ENCODE data around the gene CYLD.

GRCh38 chr16:50800074-50800473, 58.2 kb downstream of the CYLD start:
- no peak for TF ChIP-seq ZNF571 (tag by site-specific recombination; IDR thresholded peaks at IDR 0.05)
- TF ChIP-seq YY1 (tag by site-specific recombination; IDR thresholded peaks at IDR 0.05) = no peak
- no peak for TF ChIP-seq ZNF266 (tag by site-specific recombination; IDR thresholded peaks at IDR 0.05; ENCODE audit: low read depth)
- no peak for TF ChIP-seq ZNF114 (tag by site-specific recombination; IDR thresholded peaks at IDR 0.05)
- no peak for TF ChIP-seq REST (tag by site-specific recombination; IDR thresholded peaks at IDR 0.05)

Data from HEK293 (cell line).